WTC11 (cell line): ENCODE measurements around the gene B3GALT5.

Experiments used
- ATF6 ChIP-seq: sonication (generic); formaldehyde crosslinking; IDR thresholded peaks from 2 replicates; pipeline ENCODE4 v1.8.1; 2023; ENCODE audit warnings: mild to moderate bottlenecking, missing genetic modification reagents
- CREB1 ChIP-seq: sonication (generic); formaldehyde crosslinking; IDR thresholded peaks from 2 replicates; pipeline ENCODE4 v1.8.0; 2023; ENCODE audit warnings: mild to moderate bottlenecking, missing genetic modification reagents
- CTCF ChIP-seq: fragments of 200-600 bp; IDR thresholded peaks from 2 replicates; pipeline ENCODE4 v1.8.0; 2022; ENCODE audit warnings: antibody characterized with exemption
- ESRRA ChIP-seq: sonication (generic); formaldehyde crosslinking; IDR thresholded peaks from 2 replicates; pipeline ENCODE4 v1.8.1; 2022; ENCODE audit warnings: mild to moderate bottlenecking, missing genetic modification reagents, borderline replicate concordance
- IRF1 ChIP-seq: sonication (generic); formaldehyde crosslinking; IDR thresholded peaks from 2 replicates; pipeline ENCODE4 v1.8.0; 2023; ENCODE audit warnings: missing genetic modification reagents
- MAX ChIP-seq: sonication (generic); formaldehyde crosslinking; IDR thresholded peaks from 2 replicates; pipeline ENCODE4 v1.8.0; 2022; ENCODE audit warnings: mild to moderate bottlenecking, missing genetic modification reagents
- SMAD4 ChIP-seq: sonication (generic); formaldehyde crosslinking; IDR thresholded peaks from 2 replicates; pipeline ENCODE4 v1.8.0; 2022; ENCODE audit warnings: mild to moderate bottlenecking, missing genetic modification reagents
- SP1 ChIP-seq: sonication (generic); formaldehyde crosslinking; conservative IDR thresholded peaks from 2 replicates; pipeline ENCODE4 v1.8.1; 2022; ENCODE audit warnings: missing genetic modification reagents
- USF1 ChIP-seq: sonication (generic); formaldehyde crosslinking; IDR thresholded peaks from 2 replicates; pipeline ENCODE4 v1.8.0; 2022; ENCODE audit warnings: mild to moderate bottlenecking, missing genetic modification reagents
- USF2 ChIP-seq: sonication (generic); formaldehyde crosslinking; IDR thresholded peaks from 2 replicates; pipeline ENCODE4 v1.8.1; 2023; ENCODE audit warnings: mild to moderate bottlenecking, missing genetic modification reagents, moderate library complexity
- ZNF219 ChIP-seq: sonication (generic); formaldehyde crosslinking; IDR thresholded peaks from 2 replicates; pipeline ENCODE4 v1.8.0; 2023; ENCODE audit warnings: missing genetic modification reagents, mild to moderate bottlenecking, borderline replicate concordance

GRCh38 chr21:39610703-39611102 is 2.0 kb upstream of the B3GALT5 start:
- TF ChIP-seq CTCF (no peak), SMAD4 (CRISPR knock-in tag) (no peak), CREB1 (no peak), ESRRA (CRISPR knock-in tag) (no peak), ZNF219 (CRISPR knock-in tag) (no peak), IRF1 (CRISPR knock-in tag) (no peak), MAX (CRISPR knock-in tag) (no peak), SP1 (CRISPR knock-in tag) (no peak), USF2 (no peak), USF1 (CRISPR knock-in tag) (no peak), ATF6 (CRISPR knock-in tag) (no peak)
